SK-N-MC (cell line): ENCODE data around the gene YBEY.

Experiments
- DNase-seq: peaks from one replicate; pipeline ENCODE4 v3.0.0-alpha.2; 2011; ENCODE audit warnings: low read depth, low spot score
- H3K27ac ChIP-seq: fragments of 200-600 bp; sonication (generic); 2 replicates; pipeline ENCODE4 v1.5.1; 2016; ENCODE audit warnings: mixed run types
- H3K36me3 ChIP-seq: fragments of 200-600 bp; sonication (generic); 2 replicates; pipeline ENCODE4 v1.6.1; 2017; ENCODE audit warnings: antibody characterized with exemption, low read length, mixed read lengths; ENCODE audit not compliant: insufficient read depth
- H3K4me3 ChIP-seq: fragments of 200-600 bp; sonication (generic); 2 replicates; pipeline ENCODE4 v1.5.1; 2016
- H3K9ac ChIP-seq: fragments of 200-600 bp; sonication (generic); 2 replicates; pipeline ENCODE4 v1.8.0; 2017; ENCODE audit warnings: mixed run types, mixed read lengths; ENCODE audit not compliant: insufficient read length
- H3K9me3 ChIP-seq: fragments of 200-600 bp; sonication (generic); 2 replicates; pipeline ENCODE4 v1.6.1; 2017; ENCODE audit warnings: low read depth, mild to moderate bottlenecking, antibody characterized with exemption, low read length, moderate library complexity, mixed read lengths
- EZH2 ChIP-seq: fragments of 200-600 bp; sonication (generic); IDR thresholded peaks from one replicate; pipeline ENCODE4 v1.6.1; 2017; ENCODE audit warnings: antibody characterized with exemption
- FOXP2 ChIP-seq: optimal IDR thresholded peaks from 2 replicates; pipeline ENCODE3; 2011; ENCODE audit warnings: mild to moderate bottlenecking, moderate library complexity; ENCODE audit not compliant: insufficient read depth; ENCODE audit errors: extremely low read length, control extremely low read depth
- POLR2AphosphoS5 ChIP-seq: IDR thresholded peaks from 2 replicates; pipeline ENCODE4 v1.6.1; 2012; ENCODE audit warnings: mild to moderate bottlenecking, low read depth, low read length, borderline replicate concordance

The YBEY gene

DNA sequence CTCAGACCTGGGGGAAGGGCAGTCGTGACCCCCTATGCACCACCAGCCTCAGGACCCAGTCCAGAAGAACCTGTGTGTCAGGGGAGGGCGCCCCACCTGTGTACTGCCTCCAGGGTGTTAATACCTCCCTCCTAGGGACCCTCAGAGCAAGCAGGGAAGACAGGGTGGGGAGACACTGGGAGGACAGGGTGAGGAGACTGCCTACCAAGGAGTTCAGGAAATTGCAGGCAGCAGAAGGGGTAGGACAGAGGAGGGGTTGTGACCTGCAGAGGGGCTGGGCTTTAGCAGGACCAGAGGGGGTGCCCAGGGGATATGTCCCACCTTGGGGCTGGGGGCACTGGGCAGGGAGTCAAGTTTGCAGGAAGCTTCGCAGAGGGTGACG is 32.3 kb downstream of the YBEY start:
- DNase-seq: no peak
- Histone ChIP-seq H3K4me3 (no peak overlapping the region), H3K36me3 (peaks cover 11% of the 10 kb centered on the region; the same call in 1 of the 2 replicates), H3K9ac (no peak overlapping the region), H3K9me3 (no peaks in the 10 kb centered on the region), H3K27ac (no peak overlapping the region)
- TF ChIP-seq FOXP2: no peak
- peak; percentile 0; the same call in 1 of the 2 replicates for TF ChIP-seq POLR2AphosphoS5
- TF ChIP-seq EZH2: no peak

DNA sequence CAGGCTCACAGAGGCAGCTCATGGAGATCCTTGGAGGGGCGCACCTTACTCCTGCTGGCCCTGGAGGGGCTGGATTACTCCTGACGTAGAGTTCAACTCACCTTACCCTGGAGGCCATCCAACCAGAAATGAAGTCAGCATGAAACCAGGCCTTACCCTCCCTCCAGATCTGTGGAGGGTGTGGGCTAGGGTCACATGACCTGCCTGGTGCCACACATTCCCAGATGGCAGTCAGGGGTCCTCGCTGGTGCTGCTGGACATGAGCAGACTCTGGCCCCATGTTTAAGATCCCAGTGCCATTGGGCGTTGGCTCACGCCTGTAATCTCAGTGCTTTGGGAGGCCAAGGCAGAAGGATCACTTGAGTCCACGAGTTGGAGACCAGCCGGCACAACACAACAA is 33.0 kb downstream of the YBEY start:
- TF ChIP-seq POLR2AphosphoS5: no peak
- TF ChIP-seq EZH2: no peak
- no peak for TF ChIP-seq FOXP2
- Histone ChIP-seq H3K27ac (no peak overlapping the region), H3K4me3 (no peak overlapping the region), H3K9me3 (no peaks in the 10 kb centered on the region), H3K9ac (no peak overlapping the region), H3K36me3 (peaks cover 8% of the 10 kb centered on the region; the same call in 1 of the 2 replicates)
- no peak for DNase-seq

GRCh38 chr21:46320331-46320801 is 34.2 kb downstream of the YBEY start:
- H3K9ac ChIP-seq: no peak overlapping the region
- H3K9me3 ChIP-seq: no peaks in the 10 kb centered on the region
- peak overlapping the region; percentile 76; the same call in 1 of the 2 replicates for H3K27ac ChIP-seq
- TF ChIP-seq EZH2 (no peak), FOXP2 (no peak), POLR2AphosphoS5 (no peak; the same call in 1 of the 2 replicates)
- H3K4me3 ChIP-seq: peak overlapping the region; percentile 97
- peaks cover 8% of the 10 kb centered on the region; the same call in 1 of the 2 replicates for H3K36me3 ChIP-seq
- no peak for DNase-seq

DNA sequence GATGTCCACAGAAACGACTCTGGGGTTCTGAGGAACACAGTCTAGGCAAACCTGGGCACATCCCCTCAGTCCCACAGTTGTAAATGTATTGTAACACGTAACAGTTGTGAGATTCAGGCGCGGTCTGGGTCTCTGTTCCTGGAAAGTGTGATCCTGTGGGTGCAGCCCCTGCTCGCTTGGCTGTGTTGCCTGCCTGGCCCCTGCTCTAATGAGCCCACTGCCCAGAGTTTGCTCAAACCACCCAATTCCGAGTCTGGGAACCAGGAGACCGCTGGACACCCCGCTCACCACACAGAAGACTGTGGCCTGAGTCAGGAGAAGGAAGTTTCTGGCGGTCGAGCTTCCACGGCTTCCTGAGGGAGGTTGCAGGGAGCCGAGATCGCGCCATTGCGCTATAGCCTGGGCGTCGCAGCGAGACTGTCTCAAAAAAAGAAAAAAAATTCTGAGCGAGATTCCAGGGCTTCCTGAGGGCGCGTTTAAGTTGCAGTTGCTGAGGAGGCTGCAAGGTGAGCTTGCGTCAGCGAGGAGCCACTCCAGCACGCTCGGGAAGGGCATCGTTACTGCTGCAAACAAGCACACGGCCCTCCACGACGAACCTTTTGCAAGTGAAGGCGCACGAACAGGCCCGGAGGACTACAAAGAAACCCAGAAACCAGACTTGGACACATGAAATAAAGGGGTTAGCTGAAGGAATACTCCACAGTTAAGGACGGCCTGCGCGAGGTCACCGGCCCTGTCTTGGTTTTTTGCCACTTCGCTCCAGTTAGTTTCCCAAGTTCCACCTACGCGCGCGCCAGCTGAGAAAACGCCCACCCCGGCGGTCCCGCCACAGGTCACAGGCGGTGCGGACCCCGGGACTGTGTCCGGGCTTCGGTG is 36.4 kb downstream of the YBEY start:
- DNase-seq: no peak
- Histone ChIP-seq H3K27ac (peak overlapping the region; percentile 86), H3K9me3 (no peaks in the 10 kb centered on the region), H3K4me3 (peak overlapping the region; percentile 97), H3K36me3 (peaks cover 15% of the 10 kb centered on the region), H3K9ac (peak overlapping the region; percentile 93)
- no peak for TF ChIP-seq EZH2
- no peak for TF ChIP-seq FOXP2
- no peak for TF ChIP-seq POLR2AphosphoS5

GRCh38 chr21:46323227-46323709 is 37.1 kb downstream of the YBEY start:
- Histone ChIP-seq H3K27ac (peak overlapping the region; percentile 86), H3K36me3 (peaks cover 22% of the 10 kb centered on the region), H3K9ac (peak overlapping the region; percentile 93), H3K9me3 (no peaks in the 10 kb centered on the region), H3K4me3 (peak overlapping the region; percentile 97)
- TF ChIP-seq FOXP2 (no peak), POLR2AphosphoS5 (no peak), EZH2 (no peak)
- no peak for DNase-seq

DNA sequence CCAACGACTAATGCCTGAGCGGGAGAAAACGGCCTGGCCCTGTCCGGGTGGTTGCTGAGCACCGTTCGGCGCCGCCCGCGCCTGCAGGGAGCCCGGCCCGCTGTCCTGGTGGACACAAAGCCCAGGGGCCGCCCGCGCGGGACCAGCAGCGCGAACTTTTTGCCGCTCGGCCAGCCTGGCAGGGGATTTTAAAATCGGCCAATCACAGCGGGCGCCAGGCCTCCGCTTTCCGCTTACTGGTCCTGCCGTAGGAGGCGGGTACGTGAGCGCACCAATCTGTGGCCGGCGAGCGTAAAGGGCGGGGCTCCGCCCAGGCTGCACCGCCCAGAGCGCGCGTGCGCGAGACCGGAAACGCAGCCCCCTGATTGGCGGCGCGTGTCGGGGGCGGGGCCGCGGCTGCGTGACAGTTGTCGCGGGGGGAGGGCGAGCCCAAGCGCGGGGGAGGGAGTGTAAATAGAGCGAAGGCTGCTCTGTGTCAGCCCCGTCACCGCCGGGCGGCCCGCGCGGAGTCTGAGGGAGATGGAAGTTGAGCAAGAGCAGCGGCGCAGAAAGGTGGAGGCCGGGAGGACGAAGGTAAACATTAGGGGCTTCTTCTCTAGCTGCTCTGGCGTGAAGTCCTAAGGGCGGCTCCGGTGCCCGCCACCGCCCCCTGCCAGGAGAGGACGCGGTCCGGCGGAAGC is 37.7 kb downstream of the YBEY start, which contains the start of the genes C21orf58 and PCNT:
TSS of gene C21orf58 (minus strand) at position 161 of the 680 bp plus-strand sequence. CDS start 1,132 bp downstream, outside the sequence.
TSS of gene PCNT (plus strand) at position 447 of the 680 bp plus-strand sequence. CDS start at position 520, 73 bp downstream.
- Histone ChIP-seq H3K27ac (peak within 1 kb of the TSS; percentile 98), H3K4me3 (peak within 1 kb of the TSS; percentile 97), H3K9ac (peak within 1 kb of the TSS; percentile 97), H3K9me3 (no peaks in the 10 kb centered on the region), H3K36me3 (peaks cover 26% of the 10 kb centered on the region)
- TF ChIP-seq POLR2AphosphoS5 (peak; percentile 92), FOXP2 (no peak)
- peak; percentile 78 for DNase-seq

- Histone ChIP-seq H3K27ac (peak overlapping the region; percentile 98), H3K36me3 (peaks cover 33% of the 10 kb centered on the region), H3K4me3 (peak overlapping the region; percentile 97), H3K9me3 (no peaks in the 10 kb centered on the region), H3K9ac (peak overlapping the region; percentile 97)
- no peak for TF ChIP-seq EZH2
- no peak for TF ChIP-seq POLR2AphosphoS5
- no peak for TF ChIP-seq FOXP2
- no peak for DNase-seq
Observed at GRCh38 chr21:46324390-46325072, 38.4 kb downstream of the YBEY start.
